ENCODE measurements around the gene CDC42.
"Not testable (repeated sequence)": the region's sequence is repeated elsewhere in the genome, so short reads cannot be mapped to it uniquely, and the experiment has no call there.

The CDC42 gene

DNA sequence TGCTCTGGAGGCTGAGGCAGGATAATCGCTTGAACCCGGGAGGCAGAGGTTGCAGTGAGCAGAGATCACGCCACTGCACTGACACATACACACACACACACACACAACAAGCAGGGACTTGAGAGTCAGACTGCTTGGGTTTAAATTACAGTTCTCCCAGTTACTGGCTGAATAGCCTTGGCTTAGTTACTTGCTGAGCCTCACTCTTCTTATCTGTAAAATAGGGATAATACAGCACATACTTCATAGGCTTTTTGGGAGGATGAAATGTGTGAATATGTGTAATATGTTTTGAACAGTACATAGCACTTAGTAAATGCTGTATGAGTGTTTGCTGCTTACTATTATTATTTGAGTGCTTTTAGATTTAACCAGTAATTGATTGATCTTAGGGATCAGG lies 23.8 kb downstream of the CDC42 start:
- DNase-seq: no peak

DNA sequence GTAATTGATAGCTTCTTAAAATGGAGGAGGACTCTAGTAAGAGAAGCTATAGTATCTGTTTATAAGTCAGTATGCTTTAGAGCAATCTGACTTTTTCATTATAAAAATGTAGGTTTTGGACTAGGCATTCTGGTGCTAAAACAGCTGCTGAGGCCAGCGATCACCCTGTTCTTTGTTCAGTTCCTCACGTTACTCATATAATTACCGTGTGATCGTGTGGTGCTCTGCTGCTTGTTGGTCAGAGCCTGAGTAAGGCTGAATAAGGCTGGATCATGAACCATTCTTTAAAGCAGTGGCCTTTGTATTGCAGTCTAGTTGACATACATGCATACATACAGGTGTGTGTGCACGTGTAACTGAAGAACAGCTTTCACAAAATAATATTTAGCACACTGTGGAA lies 25.2 kb downstream of the CDC42 start:
- no peak for DNase-seq

DNA sequence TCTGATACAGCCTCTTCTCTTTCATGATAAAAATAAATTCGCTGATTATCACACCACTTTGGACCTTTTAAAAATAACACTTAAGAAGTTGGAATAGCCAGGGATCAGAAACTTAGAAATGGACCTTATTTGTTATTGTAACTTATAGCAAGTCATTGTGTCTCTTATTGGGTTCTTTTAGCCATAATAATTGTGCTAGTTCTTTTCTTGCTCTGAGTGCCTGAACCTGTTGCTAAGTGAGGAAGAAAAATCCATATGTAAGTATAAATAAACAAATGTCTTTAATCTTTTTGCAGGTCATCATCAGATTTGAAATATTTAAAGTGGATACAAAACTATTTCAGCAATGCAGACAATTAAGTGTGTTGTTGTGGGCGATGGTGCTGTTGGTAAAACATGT lies 25.6 kb downstream of the CDC42 start:
- DNase-seq: no peak

DNA sequence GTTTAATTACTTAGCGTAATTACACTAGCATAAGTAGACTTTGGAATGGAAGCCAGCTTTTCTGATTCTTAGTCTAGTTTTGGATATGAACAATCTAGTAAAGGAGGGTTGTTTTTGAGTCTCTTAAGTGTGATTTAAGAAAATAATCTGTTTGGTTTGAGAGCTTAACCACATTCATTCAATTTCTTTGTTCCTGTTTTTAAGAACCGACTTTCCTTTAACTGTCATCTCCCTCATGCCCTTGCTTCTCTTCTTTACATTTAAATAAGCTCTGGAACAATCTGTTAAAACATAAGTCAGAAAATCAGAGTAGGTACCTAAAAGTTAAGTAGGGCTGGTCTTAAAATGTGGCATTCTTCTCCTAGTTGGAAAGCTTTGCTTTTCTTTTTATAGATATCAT lies 27.7 kb downstream of the CDC42 start:
- no peak for DNase-seq

DNA sequence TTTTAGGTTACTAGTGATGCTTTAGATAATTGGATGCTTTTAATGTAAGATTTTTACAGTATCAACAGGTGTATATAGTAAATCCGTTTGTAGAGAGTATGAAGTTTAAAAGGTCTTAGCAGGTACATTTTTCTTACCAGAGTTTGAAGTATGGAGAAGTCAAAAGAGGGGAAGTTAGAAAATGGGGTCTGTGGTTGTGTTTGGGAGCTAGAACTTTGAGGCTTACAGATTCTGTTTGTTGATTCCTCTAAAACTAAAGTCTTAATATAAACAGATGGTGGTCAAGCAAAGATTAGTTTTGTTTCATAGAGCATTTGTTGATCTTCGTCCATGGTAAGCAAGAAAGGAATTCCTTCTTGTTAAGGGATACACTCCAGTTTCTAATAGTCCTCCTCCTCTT lies 35.8 kb downstream of the CDC42 start:
- DNase-seq: no peak

DNA sequence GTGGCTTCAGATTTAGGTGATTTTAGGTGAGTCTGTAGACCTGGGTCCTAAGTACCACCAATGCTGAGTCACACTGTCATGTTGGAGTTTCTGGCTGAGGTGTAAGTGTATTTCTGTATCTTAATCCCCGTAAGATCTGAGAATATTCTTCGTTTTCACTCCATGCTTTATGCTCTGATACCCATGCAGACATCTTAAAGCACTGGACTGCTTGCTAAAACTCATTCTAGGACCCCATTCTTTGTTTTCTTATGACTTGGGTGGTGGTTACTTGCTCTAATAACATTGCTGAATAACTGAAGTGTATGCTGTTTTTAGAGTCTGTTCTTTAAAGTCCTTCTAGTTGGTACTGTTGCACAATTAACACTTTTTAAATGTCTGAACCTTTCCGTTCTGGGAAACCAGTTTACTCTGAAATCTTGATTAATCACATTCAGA lies 36.6 kb downstream of the CDC42 start:
- no peak for DNase-seq

DNA sequence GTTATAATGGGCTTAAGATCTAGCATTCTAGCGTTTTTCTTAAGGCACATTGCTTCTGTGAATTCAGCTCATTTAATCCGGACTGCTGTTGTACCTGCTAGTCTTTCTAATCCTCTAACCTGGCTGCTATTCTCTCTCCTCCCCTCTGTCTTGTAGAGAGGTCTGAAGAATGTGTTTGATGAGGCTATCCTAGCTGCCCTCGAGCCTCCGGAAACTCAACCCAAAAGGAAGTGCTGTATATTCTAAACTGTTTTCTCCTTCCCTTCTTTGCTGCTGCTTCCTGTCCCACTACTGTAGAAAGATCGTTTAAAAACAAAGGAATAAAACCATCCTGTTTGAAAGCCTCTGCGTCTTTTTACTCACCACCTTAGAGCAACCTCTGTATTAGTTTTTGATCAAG lies 37.3 kb downstream of the CDC42 start:
- DNase-seq: no peak

DNA sequence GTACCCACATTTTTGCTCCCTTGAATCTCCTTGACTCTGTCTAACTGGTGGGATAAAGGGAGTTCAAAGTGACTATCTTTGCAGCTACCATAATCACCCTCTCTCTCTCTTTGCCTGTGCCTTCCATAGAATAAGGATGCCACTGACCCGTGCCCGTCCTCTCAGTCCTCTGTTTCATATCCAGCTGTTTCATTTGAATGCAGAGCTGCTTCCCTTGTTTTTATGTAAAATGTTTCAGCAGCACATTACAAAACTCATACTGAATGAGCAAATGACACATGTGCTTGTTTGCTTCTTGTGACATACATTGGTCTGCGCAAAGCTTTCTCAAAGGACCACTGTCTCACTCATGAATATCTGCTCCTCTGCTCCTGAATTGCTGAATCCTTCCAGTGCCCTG lies 38.4 kb downstream of the CDC42 start:
- DNase-seq: no peak

DNA sequence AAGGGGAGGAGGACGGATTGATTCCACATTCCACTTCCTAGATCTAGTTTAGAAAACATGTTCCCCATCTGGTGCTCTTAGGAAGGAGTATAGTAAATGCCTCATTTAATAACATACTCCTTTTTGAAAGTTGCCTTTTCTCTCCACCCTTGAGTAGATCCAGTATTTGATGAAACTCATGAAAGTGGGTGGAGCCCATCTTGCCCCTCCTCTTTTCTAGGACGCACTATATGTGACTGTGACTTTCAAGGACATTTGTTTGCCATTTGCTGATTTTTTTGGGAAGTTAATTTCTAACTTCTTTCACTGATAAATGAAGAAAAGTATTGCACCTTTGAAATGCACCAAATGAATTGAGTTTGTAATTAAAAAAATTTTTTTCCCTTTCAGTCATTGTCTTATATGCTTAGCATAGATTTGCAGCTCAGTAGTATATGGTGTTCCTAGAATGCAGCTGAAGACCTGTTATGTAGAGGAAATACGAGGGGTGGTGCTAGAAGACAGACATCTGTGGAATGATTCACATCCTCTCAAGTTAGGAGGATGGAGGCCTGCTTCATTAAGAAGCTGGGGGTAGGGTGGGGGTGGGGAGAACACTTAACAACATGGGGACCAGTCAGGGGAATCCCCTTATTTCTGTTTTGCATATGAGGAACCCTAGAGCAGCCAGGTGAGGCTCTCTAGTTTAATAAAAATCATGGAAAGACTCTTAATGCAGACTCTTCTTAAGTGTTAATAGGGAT lies 39.7 kb downstream of the CDC42 start:
- DNase-seq: not testable (repeated sequence)

DNA sequence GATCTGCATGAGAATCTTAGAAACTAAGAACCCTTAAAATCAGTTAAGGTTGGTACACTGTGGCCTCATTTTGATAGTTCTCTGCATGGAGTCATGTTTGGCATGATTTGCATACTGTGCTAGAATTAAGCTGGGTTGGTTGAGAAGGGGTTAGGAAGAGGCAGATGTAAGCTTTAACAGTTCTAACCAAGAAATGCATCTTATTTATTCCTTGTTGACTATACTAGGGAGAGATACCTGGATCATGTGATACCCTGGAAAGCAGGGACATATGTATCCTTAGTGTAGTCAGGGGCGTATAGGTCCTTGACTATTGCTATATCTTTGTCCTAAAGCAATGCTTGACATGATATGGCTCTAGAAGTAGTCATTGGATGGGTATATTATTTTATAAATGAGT lies 41.0 kb downstream of the CDC42 start:
- DNase-seq: no peak

DNA sequence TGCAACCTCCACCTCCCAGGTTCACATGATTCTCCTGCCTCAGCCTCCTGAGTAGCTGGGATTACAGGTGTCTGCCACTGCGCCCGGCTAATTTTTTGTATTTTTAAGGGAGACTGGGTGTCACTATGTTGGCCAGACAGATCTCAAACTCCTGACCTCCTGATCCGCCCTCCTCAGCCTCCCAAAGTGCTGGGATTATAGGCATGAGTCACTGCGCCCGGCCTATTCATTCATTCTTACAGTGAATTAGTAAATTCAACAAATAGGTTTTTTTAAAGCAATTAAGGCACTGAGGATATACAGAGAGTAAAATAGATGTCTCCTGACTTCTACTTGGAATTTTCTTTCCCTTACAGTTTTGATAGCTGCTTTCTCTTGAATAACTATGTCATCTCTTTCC lies 43.5 kb downstream of the CDC42 start:
- DNase-seq: no peak

DNA sequence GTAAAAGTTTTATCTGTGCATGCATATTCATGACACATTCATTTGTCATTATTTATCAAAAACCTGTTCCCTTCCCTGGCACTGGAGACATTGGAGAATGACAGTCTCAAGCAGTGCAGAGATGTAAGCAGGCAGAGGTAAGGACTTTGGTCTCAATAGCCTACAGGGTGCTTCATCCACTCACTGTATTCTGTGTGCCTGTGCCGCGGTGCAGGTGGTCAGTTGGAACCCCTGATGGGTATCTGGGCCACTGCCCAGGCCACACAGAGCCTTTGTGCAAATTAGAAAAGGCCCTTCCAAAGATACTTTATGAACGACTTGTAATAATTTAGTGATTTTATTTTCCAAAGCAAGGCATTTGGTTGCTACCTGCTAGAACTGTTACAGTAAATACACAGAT lies 44.0 kb downstream of the CDC42 start:
- DNase-seq: no peak

DNA sequence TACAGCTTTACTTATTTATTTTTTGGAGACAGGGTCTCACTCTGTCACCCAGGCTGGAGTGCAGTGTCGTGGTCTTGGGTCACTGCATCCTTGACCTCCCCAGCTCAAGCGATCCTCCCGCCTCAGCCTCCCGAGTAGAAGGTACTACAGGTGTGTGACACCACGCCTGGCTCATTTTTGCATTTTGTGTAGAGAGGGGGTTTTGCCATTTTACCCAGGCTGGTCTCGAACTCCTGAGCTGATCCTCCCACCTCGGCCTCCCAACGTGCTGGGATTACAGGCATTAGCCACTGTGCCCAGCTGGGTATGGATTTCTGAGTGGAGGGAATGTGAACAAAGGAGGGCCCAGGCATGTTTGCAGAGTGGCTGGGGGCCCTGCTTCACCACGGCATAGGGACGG lies 46.2 kb downstream of the CDC42 start:
- no peak for DNase-seq

DNA sequence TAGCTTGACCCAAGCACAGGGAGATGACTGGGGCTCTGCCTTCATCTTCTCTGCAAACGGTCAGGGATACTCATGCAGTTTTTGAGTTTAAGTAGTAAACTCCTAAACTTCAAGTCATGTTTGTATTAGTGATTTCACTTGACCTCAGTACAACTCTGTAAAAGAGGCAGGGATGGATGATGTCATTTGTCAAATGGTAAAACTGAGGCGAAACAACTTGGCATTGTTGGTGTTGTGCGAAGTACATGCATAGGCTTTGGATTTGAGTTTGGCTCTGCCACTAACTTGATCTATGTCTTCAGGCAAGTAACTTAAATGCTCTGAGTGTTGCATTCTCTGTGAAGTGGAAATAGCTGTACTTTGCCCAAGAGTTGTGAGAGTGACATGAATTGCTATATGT lies 47.7 kb downstream of the CDC42 start:
- DNase-seq: no peak

DNA sequence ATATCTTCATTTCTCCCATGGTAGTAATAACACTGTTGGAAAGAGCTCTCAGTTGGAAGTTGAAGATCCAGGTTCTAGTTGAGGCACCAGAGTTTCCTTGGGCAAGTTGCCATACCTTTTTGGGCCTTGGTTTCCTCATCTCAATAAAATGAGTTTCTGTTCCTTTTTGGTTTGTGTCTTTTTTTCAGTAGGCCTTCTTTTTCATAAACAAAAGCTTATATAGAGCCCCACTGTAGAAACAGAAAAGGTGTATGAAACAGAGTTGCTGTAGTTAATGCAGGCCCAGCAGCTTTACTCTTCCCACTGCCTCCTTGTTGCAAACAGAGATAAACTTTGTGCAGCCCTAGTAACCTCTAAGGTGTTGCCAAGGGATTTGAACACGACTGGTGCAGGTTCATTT lies 48.7 kb downstream of the CDC42 start:
- no peak for DNase-seq

DNA sequence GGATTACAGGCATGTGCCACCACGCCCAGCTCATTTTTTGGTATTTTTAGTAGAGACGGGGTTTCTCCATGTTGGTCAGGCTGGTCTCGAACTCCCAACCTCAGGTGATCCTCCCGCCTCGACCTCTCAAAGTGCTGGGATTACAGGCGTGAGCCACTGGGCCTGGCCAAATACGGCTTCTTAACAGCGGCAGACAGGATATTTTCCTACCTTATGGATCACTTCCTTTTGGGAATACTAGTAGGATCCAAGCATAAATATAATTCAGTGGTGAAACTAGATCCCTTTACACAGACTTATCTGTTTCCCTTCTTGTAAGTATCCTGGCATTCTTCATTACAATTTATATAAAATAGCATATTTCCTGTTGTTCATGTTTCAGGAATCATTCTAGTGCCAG lies 49.5 kb downstream of the CDC42 start:
- DNase-seq: no peak

DNA sequence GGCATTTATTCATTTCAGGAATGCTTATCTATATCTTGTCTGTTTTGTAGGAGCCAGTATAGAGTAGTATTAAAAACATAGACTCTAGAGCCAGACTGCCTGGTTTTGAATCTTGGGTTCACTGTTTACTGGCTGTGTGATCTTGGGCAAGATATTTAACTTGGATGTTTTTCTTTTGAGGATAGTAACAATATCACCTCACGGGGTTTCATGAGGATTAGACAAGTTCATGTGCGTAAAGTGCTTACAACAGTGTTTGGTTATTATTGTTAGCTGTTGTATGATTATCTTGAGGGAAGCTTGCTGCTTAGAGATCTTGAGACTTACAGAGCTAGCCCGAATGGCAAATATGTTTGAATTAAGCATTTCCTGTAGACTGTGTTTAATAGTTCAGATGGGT lies 50.2 kb downstream of the CDC42 start:
- no peak for DNase-seq

DNA sequence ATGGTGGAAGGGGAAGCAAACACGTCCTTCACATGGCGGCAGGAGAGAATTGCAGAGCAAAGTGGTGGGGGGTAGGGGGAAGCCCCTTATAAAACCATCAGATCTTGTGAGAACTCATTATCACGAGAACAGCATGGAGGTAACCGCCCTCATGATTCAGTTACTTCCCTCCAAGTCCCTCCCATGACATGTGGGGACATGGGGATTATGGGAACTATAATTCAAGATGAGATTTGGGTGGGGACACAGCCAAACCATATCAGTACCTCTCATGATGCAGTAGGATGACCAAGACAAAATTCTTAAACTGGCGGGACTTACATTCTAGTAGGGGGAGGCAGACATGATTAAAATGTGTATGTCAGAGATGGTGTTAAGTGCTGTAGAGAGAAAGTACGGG lies 51.6 kb downstream of the CDC42 start:
- DNase-seq: no peak

DNA sequence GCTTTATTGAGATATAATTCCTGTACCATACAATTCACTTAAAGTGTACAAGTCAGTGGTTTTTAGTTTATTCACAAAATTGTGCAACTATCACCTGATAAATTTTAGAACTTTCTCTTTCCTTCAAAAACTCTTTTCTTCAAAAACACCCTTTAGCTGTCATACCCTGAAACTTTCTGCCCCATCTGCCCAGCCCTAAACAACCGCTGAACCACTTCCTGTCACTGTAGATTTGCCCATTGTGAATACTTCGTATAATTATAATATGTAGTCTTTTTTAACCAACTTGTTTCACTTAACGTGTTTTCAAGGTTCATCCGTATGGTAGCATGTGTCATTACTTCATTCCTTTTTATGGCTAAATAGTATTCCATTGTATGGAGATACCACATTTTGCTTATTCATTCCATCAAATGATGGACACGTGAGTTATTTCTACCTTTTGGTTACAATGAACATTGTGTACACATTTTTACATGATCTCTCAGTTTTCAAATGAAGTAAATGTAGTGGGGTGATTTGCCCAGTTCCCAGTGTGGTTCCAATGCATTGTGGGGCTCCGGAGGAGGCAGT lies 52.4 kb downstream of the CDC42 start:
- no peak for DNase-seq

DNA sequence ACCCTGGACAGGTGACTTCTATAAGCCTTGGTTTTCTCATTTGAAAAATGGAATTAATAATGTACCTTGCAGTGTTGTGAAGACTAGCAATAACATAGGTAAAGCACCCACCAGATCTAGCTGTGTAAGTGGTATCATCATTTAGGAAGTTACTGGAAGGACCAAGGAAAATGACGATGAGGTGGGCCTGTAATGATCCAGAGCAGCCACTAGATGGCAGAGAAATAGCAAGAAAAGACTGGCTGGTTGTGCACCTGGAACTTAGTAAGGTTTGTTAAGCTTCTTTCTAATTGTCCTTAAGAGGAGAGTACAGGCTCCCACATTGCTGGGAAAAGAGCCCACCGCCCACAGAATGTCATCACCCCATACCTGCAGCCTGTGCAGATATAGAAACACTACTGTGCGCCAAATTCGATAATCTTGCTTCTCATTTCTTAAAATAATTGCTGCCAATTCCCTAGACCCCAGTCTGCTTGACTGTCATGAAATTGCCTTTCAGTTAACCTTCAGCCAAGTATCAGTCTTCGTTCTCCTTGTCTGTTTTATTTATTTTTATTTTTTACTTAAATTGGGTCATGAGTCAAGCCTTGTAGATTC lies 53.2 kb downstream of the CDC42 start:
- DNase-seq: no peak

DNA sequence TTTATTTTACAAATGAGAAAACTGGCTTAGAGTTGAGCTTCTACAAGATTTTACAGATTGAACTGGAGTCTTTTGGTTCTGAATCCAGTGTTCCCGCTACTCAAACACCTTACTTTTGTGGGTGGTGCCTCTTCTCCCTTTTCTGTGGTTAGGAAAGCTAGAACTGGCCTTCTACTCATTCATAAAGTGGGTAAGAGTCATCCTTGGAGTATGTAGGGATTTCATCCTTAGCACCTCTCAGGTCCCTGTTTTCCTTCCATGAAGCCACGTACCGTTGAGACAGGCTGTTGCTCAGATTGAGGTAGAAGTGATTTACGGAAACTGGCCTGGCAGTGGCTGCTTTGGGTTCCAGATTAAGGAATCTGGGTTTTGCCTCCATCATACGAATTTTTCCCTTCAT lies 54.6 kb downstream of the CDC42 start:
- no peak for DNase-seq

DNA sequence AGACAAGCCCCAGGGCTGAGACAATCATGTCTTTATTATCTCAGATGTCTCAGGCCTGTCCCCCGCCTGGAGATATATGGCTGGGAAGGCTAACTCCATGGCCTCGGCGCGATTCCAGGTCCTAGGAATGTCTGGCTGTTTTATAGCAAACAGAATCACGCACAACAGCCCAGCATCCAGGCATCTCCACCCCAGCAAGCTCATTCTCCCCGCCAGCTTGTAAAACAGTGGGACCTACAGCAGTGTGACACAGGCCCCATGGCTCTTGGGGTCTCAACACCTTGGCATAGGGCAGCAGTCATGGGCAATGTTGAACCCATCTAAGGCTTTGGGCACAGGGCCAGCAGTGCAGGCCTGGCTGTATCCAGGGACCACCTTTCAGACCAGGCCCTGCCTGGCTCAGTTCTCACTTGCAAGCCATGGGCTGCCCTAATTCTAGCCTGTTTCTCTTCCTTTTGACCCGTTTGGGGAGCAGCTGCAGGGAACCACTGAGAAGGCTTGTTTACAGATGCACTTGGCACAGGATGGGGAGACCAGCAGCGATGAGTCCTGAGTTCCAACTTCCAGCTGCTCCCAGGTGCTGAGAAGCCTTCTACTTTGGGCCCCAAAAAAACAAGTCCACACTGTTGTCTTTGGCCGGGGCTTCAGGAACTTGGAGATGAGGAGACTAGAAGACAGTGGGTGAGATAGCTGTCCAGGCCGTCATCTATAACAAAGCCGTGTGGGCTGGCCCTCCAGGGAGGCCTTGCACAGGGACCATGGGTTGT lies 56.0 kb downstream of the CDC42 start:
- DNase-seq: no peak

DNA sequence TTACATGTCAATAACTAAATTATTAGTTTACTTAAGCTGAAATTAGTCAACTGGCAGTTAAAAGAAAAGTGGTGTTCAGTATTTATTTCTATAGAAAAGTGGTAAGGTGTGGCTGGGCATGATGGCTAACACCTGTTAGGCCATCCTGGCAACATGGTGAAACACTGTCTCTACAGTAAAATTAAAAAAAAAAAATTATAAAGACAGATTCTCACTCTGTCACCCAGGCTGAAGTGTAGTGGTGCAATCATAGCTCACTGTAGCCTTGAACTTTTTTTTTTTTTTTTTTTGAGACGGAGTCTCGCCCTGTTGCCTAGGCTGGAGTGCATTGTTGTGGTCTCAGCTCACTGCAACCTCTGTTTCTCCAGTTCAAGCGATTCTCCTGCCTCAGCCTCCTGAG lies 57.5 kb downstream of the CDC42 start:
- DNase-seq: no peak

DNA sequence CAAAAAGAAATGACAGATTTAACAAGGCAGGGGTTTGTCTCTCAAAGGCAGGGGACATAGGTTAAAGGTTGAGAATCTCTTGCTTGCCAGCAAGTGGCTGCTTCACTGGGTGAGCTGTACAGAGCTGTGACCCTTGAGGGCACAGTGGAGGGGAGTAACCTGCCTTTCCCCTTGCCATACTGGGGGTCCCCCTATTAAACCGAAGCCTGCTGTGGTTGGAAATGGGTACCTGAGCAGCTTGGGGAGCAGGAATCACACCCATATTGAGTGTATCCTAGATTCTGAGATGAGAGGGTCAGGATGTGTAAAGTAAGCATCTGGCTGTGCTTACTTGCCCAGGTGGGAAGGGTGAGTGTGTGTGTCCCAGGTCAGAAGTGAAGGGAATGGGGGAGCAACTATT lies 58.6 kb downstream of the CDC42 start:
- DNase-seq: no peak

Data from 8988T (cell line).